Tibial artery (tissue), 4 donors: Measurements from ENCODE around the gene HAGHL.

Experiments used
- DNase-seq, 2 donors: peaks; one replicate each; pipeline ENCODE4 v3.0.0-alpha.2; 2019
- H3K27ac ChIP-seq, 2 donors: fragments of 200-600 bp; sonication (generic) in 1 of 2; 1 replicate in 1 of 2; 2 replicates in 1 of 2; pipeline ENCODE4 v1.5.1; 2018 to 2019; ENCODE audit warnings: mild to moderate bottlenecking in 1 of 2
- H3K27me3 ChIP-seq, 2 donors: fragments of 200-600 bp; sonication (generic) in 1 of 2; one replicate each; pipeline versions ENCODE4 v1.5.1 to v1.6.0; 2016 to 2019
- H3K36me3 ChIP-seq, 3 donors: fragments of 200-600 bp; sonication (generic) in 2 of 3; one replicate each; pipeline ENCODE4 v1.5.1; 2016 to 2019; ENCODE audit warnings: mild to moderate bottlenecking in 2 of 3
- H3K4me1 ChIP-seq, 4 donors: fragments of 200-600 bp; sonication (generic) in 2 of 4; 1 replicate in 3 of 4; 2 replicates in 1 of 4; pipeline ENCODE4 v1.5.1; 2016 to 2019
- H3K4me3 ChIP-seq, 2 donors: fragments of 200-600 bp; sonication (generic) in 1 of 2; 1 replicate in 1 of 2; 2 replicates in 1 of 2; pipeline ENCODE4 v1.5.1; 2018 to 2019; ENCODE audit warnings: mild to moderate bottlenecking in 2 of 2
- H3K9me3 ChIP-seq, 3 donors: fragments of 200-600 bp; sonication (generic) in 1 of 3; one replicate each; pipeline ENCODE4 v1.5.1; 2016 to 2019
- CTCF ChIP-seq, 2 experiments: fragments of 200-600 bp in 1 of 2; fragments of 450-650 bp in 1 of 2; IDR thresholded peaks; one replicate each; pipeline ENCODE4 v1.5.1; 2017 to 2019; ENCODE audit warnings: antibody characterized with exemption in 2 of 2, mild to moderate bottlenecking in 1 of 2, moderate library complexity in 1 of 2
- intact Hi-C: fragments of 100-400 bp; cut with DNase I; formaldehyde crosslinking; loops from one replicate; pipeline ENCODE4 v1.15.0; 2023; ENCODE audit warnings: low total_unique reads

HAGHL gene

GRCh38 chr16:754656-755055, 27.8 kb downstream of the HAGHL start:
- Histone ChIP-seq H3K36me3 (no peaks in the 10 kb centered on the region), H3K4me3 (no peak overlapping the region), H3K4me1 (peaks cover 0 to 5% (median 0%) of the 10 kb centered on the region in 4 donors), H3K27me3 (peaks cover 0 to 10% of the 10 kb centered on the region in 2 donors), H3K9me3 (no peaks in the 10 kb centered on the region), H3K27ac (no peak overlapping the region)
- intact Hi-C loops = no loop called here
- TF ChIP-seq CTCF (IDR thresholded peaks at IDR 0.05) = no peak
- no peak for DNase-seq

- no peak overlapping the region for H3K4me3 ChIP-seq
- TF ChIP-seq CTCF (IDR thresholded peaks at IDR 0.05) = no peak
- intact Hi-C loops = no loop called here
- no peaks in the 10 kb centered on the region for H3K36me3 ChIP-seq
- DNase-seq = no peak
- peaks cover 0 to 20% of the 10 kb centered on the region in 2 donors for H3K27me3 ChIP-seq
- H3K9me3 ChIP-seq = no peaks in the 10 kb centered on the region
- peaks cover 0 to 4% (median 0%) of the 10 kb centered on the region in 4 donors for H3K4me1 ChIP-seq
- H3K27ac ChIP-seq = no peak overlapping the region
Observed at GRCh38 chr16:756428-756827, 29.5 kb downstream of the HAGHL start.

DNA sequence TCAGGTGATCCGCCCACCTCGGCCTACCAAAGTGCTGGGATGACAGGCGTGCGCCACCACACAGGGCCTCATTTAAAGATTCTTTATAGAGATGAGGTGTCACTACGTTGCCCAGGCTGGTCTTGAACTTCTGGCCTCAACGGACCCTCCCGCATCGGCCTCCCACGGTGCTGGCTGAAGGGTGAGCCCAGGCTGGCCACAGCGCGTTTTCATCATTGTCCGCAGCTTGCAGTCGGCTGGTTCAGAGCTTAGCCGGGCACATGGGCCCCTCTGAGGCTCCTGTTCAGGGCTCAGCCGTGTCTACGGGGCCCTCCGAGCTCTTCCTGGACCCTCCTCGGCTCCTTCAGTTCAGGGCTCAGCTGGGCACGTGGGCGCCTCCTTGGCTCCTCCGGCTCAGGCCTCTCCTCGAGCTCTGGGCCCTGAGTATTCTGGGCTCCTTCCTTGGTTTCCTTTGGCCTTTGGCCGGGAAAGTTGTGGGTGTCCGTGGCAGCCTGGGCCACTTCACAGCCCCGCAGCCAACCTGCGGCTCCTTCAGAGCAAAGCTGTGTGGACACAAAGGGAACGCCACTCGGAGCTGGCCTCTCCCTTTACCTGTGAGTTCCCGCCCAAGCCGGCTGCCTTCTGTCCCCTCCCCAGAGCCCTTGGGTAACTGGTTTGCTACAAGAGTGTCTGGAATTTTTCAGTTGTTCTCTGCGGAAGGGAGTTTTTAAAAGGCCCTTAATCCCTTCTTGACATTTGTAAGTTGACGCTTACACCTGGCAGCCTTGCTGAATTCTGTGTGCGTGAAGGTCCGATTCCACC, 32.4 kb downstream of the HAGHL start:
- Histone ChIP-seq H3K4me1 (peaks cover 0 to 4% (median 0%) of the 10 kb centered on the region in 4 donors), H3K27ac (no peak overlapping the region), H3K27me3 (peaks cover 0 to 41% of the 10 kb centered on the region in 2 donors), H3K9me3 (no peaks in the 10 kb centered on the region), H3K4me3 (no peak overlapping the region), H3K36me3 (no peaks in the 10 kb centered on the region)
- DNase-seq = no peak
- TF ChIP-seq CTCF (IDR thresholded peaks at IDR 0.05) = no peak
- intact Hi-C loops = no loop called here

DNA sequence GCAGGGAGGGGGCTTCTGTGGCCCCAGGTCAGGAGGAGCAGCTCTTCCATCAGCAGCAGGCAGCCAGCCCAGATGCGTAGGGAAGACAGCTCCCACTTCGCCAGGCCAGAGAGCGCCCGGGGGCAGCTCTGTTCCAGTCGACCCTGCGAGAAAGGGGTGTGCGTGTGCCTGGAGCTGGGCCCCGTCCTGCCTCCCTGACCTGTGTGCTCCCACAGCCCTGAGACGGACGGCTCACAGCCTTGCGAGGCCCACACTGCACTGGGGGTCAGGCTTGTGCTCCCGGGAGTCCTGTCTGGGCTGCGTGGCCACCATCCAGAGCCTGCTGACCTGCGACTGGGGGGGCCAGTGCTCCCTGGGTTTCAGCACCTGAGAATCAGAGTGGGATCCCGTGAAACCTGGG, 33.2 kb downstream of the HAGHL start:
- Histone ChIP-seq H3K4me3 (no peak overlapping the region), H3K9me3 (no peaks in the 10 kb centered on the region), H3K4me1 (peaks cover 0 to 4% (median 0%) of the 10 kb centered on the region in 4 donors), H3K27ac (no peak overlapping the region), H3K27me3 (peaks cover 0 to 47% of the 10 kb centered on the region in 2 donors), H3K36me3 (no peaks in the 10 kb centered on the region)
- TF ChIP-seq CTCF (IDR thresholded peaks at IDR 0.05) = no peak
- intact Hi-C loops = no loop called here
- DNase-seq = no peak

- H3K36me3 ChIP-seq = no peaks in the 10 kb centered on the region
- H3K4me1 ChIP-seq = peaks cover 0 to 4% (median 0%) of the 10 kb centered on the region in 4 donors
- H3K9me3 ChIP-seq = no peaks in the 10 kb centered on the region
- intact Hi-C loops = no loop called here
- H3K27ac ChIP-seq = no peak within 1 kb of the TSS
- no peak for DNase-seq
- H3K27me3 ChIP-seq = peaks cover 0 to 52% of the 10 kb centered on the region in 2 donors
- no peak within 1 kb of the TSS for H3K4me3 ChIP-seq
- TF ChIP-seq CTCF (IDR thresholded peaks at IDR 0.05) = no peak
Observed at GRCh38 chr16:760545-761343, 33.8 kb downstream of the HAGHL start, which contains the start of gene MSLN. TSS of gene MSLN (plus strand) at chr16:760734. CDS start at chr16:762681, 1,947 bp downstream.
